ENCODE measurements around the gene GADD45G. TPM values are rescaled to one million over a fixed set of nuclear protein-coding genes. Genes with fewer than 3 reads are reported as not detected.

The GADD45G gene
- total RNA-seq, 1 experiment from 2014 or later: 10.6 TPM

- no peaks in the 10 kb centered on the region for H3K36me3 Mint-ChIP-seq
- no peaks in the 10 kb centered on the region; the same call in 1 of the 2 replicates for H3K27me3 Mint-ChIP-seq (ENCODE audit: low read depth)
- TF ChIP-seq NFATC4 (CRISPR knock-in tag; IDR thresholded peaks at IDR 0.05) (no peak), ZNF317 (CRISPR knock-in tag; IDR thresholded peaks at IDR 0.05; ENCODE audit: borderline replicate concordance, low read depth) (no peak), IRF2 (CRISPR knock-in tag; IDR thresholded peaks at IDR 0.05; ENCODE audit: borderline replicate concordance, low read depth) (no peak), ZNF121 (CRISPR knock-in tag; IDR thresholded peaks at IDR 0.05) (no peak), OVOL2 (CRISPR knock-in tag; IDR thresholded peaks at IDR 0.05; ENCODE audit: borderline replicate concordance) (no peak), ZSCAN18 (CRISPR knock-in tag; IDR thresholded peaks at IDR 0.05) (no peak), HMGXB4 (CRISPR knock-in tag; IDR thresholded peaks at IDR 0.05) (no peak), PREB (CRISPR knock-in tag; IDR thresholded peaks at IDR 0.05; ENCODE audit: borderline replicate concordance) (no peak), TCF7 (CRISPR knock-in tag; IDR thresholded peaks at IDR 0.05; ENCODE audit: low read depth) (no peak), SMAD3 (CRISPR knock-in tag; IDR thresholded peaks at IDR 0.05; ENCODE audit: borderline replicate concordance) (no peak), ZBTB21 (CRISPR knock-in tag; IDR thresholded peaks at IDR 0.05; ENCODE audit: borderline replicate concordance) (no peak), FOXP4 (CRISPR knock-in tag; IDR thresholded peaks at IDR 0.05) (no peak), ZNF423 (CRISPR knock-in tag; IDR thresholded peaks at IDR 0.05) (no peak), CBFB (CRISPR knock-in tag; IDR thresholded peaks at IDR 0.05; ENCODE audit: low read depth) (no peak), ELF4 (CRISPR knock-in tag; IDR thresholded peaks at IDR 0.05; ENCODE audit: low read depth) (no peak), ZNF281 (CRISPR knock-in tag; IDR thresholded peaks at IDR 0.05) (no peak), NR1H2 (CRISPR knock-in tag; IDR thresholded peaks at IDR 0.05) (no peak), NFE2L1 (CRISPR knock-in tag; IDR thresholded peaks at IDR 0.05) (no peak), CREM (CRISPR knock-in tag; IDR thresholded peaks at IDR 0.05) (no peak), PRDM15 (CRISPR knock-in tag; IDR thresholded peaks at IDR 0.05) (no peak)
- no peak overlapping the region for H3K27ac Mint-ChIP-seq
- DNase-seq (ENCODE audit: low spot score) (no peak), ATAC-seq (no peak)
- CTCF ChIA-PET: no interaction called here
- POLR2A ChIA-PET: no interaction called here
- H3K4me3 Mint-ChIP-seq: no peak overlapping the region
- no peaks in the 10 kb centered on the region; the same call in 1 of the 2 replicates for H3K4me1 Mint-ChIP-seq
- H3K9me3 Mint-ChIP-seq: no peaks in the 10 kb centered on the region
These were observed 28.6 kb downstream of the GADD45G start for GRCh38 chr9:89633404-89633803.
